ENCODE measurements around the gene TMTC2.

- TF ChIP-seq CTCF (IDR thresholded peaks at IDR 0.05; ENCODE audit: low read length) (no peak), EZH2 (IDR thresholded peaks at IDR 0.05; ENCODE audit: borderline replicate concordance, low read length) (no peak)
These were observed 38.3 kb upstream of the TMTC2 start for GRCh38 chr12:82648259-82648909.
